ENCODE results near the gene SHFL.

Gene SHFL

GRCh38 chr19:10124429-10124828, 38.3 kb downstream of the SHFL start:
- no peak overlapping the region for H3K27ac ChIP-seq (ENCODE audit: low read depth, low read length)
- peaks cover 0 to 4% (median 4%) of the 10 kb centered on the region in 5 donors for H3K36me3 ChIP-seq (ENCODE audit: control insufficient read depth in 5 of 5, insufficient read depth in 5 of 5, low read length in 5 of 5)
- H3K4me3 ChIP-seq (ENCODE audit: low read depth in 1 of 5, low read length in 5 of 5), result no peak overlapping the region
- H3K9ac ChIP-seq (ENCODE audit: low read length in 5 of 5), result no peak overlapping the region
- H3K9me3 ChIP-seq (ENCODE audit: control insufficient read depth in 5 of 5, low read length in 5 of 5), result no peaks in the 10 kb centered on the region
- H3K4me1 ChIP-seq (ENCODE audit: control insufficient read depth in 5 of 5, insufficient read depth in 5 of 5, low read length in 5 of 5), result peaks cover 0 to 14% (median 9%) of the 10 kb centered on the region in 5 donors
- H3K27me3 ChIP-seq (ENCODE audit: control insufficient read depth in 5 of 5, insufficient read depth in 4 of 5, low read length in 5 of 5), result no peaks in the 10 kb centered on the region

- Histone ChIP-seq H3K4me1 (ENCODE audit: control insufficient read depth in 5 of 5, insufficient read depth in 5 of 5, low read length in 5 of 5) (no peaks in the 10 kb centered on the region), H3K9me3 (ENCODE audit: control insufficient read depth in 5 of 5, low read length in 5 of 5) (no peaks in the 10 kb centered on the region), H3K4me3 (ENCODE audit: low read depth in 1 of 5, low read length in 5 of 5) (no peak overlapping the region), H3K27me3 (ENCODE audit: control insufficient read depth in 5 of 5, insufficient read depth in 4 of 5, low read length in 5 of 5) (no peaks in the 10 kb centered on the region), H3K27ac (ENCODE audit: low read depth, low read length) (no peak overlapping the region), H3K36me3 (ENCODE audit: control insufficient read depth in 5 of 5, insufficient read depth in 5 of 5, low read length in 5 of 5) (peaks cover 0 to 12% (median 4%) of the 10 kb centered on the region in 5 donors), H3K9ac (ENCODE audit: low read length in 5 of 5) (no peak overlapping the region)
These were observed 40.1 kb downstream of the SHFL start for GRCh38 chr19:10126213-10126639.

- Histone ChIP-seq H3K4me3 (ENCODE audit: low read depth in 1 of 5, low read length in 5 of 5) (no peak overlapping the region), H3K9ac (ENCODE audit: low read length in 5 of 5) (no peak overlapping the region), H3K27ac (ENCODE audit: low read depth, low read length) (no peak overlapping the region), H3K27me3 (ENCODE audit: control insufficient read depth in 5 of 5, insufficient read depth in 4 of 5, low read length in 5 of 5) (no peaks in the 10 kb centered on the region), H3K4me1 (ENCODE audit: control insufficient read depth in 5 of 5, insufficient read depth in 5 of 5, low read length in 5 of 5) (peaks cover 0 to 5% (median 0%) of the 10 kb centered on the region in 5 donors), H3K9me3 (ENCODE audit: control insufficient read depth in 5 of 5, low read length in 5 of 5) (no peaks in the 10 kb centered on the region), H3K36me3 (ENCODE audit: control insufficient read depth in 5 of 5, insufficient read depth in 5 of 5, low read length in 5 of 5) (peaks cover 0 to 72% (median 52%) of the 10 kb centered on the region in 5 donors)
These were observed 46.8 kb downstream of the SHFL start for GRCh38 chr19:10132905-10133304.

- peaks cover 0 to 75% (median 55%) of the 10 kb centered on the region in 5 donors for H3K36me3 ChIP-seq (ENCODE audit: control insufficient read depth in 5 of 5, insufficient read depth in 5 of 5, low read length in 5 of 5)
- peaks cover 0 to 5% (median 0%) of the 10 kb centered on the region in 5 donors for H3K4me1 ChIP-seq (ENCODE audit: control insufficient read depth in 5 of 5, insufficient read depth in 5 of 5, low read length in 5 of 5)
- H3K27ac ChIP-seq (ENCODE audit: low read depth, low read length), result no peak overlapping the region
- H3K9me3 ChIP-seq (ENCODE audit: control insufficient read depth in 5 of 5, low read length in 5 of 5), result no peaks in the 10 kb centered on the region
- no peak overlapping the region for H3K4me3 ChIP-seq (ENCODE audit: low read depth in 1 of 5, low read length in 5 of 5)
- no peaks in the 10 kb centered on the region for H3K27me3 ChIP-seq (ENCODE audit: control insufficient read depth in 5 of 5, insufficient read depth in 4 of 5, low read length in 5 of 5)
- no peak overlapping the region for H3K9ac ChIP-seq (ENCODE audit: low read length in 5 of 5)
These were observed 47.5 kb downstream of the SHFL start for GRCh38 chr19:10133596-10133995.

GRCh38 chr19:10134040-10134439, 47.9 kb downstream of the SHFL start:
- peaks cover 0 to 79% (median 59%) of the 10 kb centered on the region in 5 donors for H3K36me3 ChIP-seq (ENCODE audit: control insufficient read depth in 5 of 5, insufficient read depth in 5 of 5, low read length in 5 of 5)
- no peaks in the 10 kb centered on the region for H3K27me3 ChIP-seq (ENCODE audit: control insufficient read depth in 5 of 5, insufficient read depth in 4 of 5, low read length in 5 of 5)
- H3K27ac ChIP-seq (ENCODE audit: low read depth, low read length), result no peak overlapping the region
- no peaks in the 10 kb centered on the region for H3K9me3 ChIP-seq (ENCODE audit: control insufficient read depth in 5 of 5, low read length in 5 of 5)
- H3K4me1 ChIP-seq (ENCODE audit: control insufficient read depth in 5 of 5, insufficient read depth in 5 of 5, low read length in 5 of 5), result peaks cover 0 to 5% (median 0%) of the 10 kb centered on the region in 5 donors
- H3K4me3 ChIP-seq (ENCODE audit: low read depth in 1 of 5, low read length in 5 of 5), result no peak overlapping the region
- H3K9ac ChIP-seq (ENCODE audit: low read length in 5 of 5), result no peak overlapping the region

- Histone ChIP-seq H3K36me3 (ENCODE audit: control insufficient read depth in 5 of 5, insufficient read depth in 5 of 5, low read length in 5 of 5) (peaks cover 0 to 92% (median 74%) of the 10 kb centered on the region in 5 donors), H3K9ac (ENCODE audit: low read length in 5 of 5) (no peak overlapping the region), H3K4me1 (ENCODE audit: control insufficient read depth in 5 of 5, insufficient read depth in 5 of 5, low read length in 5 of 5) (peaks cover 0 to 5% (median 0%) of the 10 kb centered on the region in 5 donors), H3K27me3 (ENCODE audit: control insufficient read depth in 5 of 5, insufficient read depth in 4 of 5, low read length in 5 of 5) (no peaks in the 10 kb centered on the region), H3K9me3 (ENCODE audit: control insufficient read depth in 5 of 5, low read length in 5 of 5) (no peaks in the 10 kb centered on the region), H3K4me3 (ENCODE audit: low read depth in 1 of 5, low read length in 5 of 5) (no peak overlapping the region), H3K27ac (ENCODE audit: low read depth, low read length) (no peak overlapping the region)
These were observed 49.6 kb downstream of the SHFL start for GRCh38 chr19:10135551-10136334.

- Histone ChIP-seq H3K9ac (ENCODE audit: low read length in 5 of 5) (no peak overlapping the region), H3K4me3 (ENCODE audit: low read depth in 1 of 5, low read length in 5 of 5) (no peak overlapping the region), H3K27ac (ENCODE audit: low read depth, low read length) (no peak overlapping the region), H3K4me1 (ENCODE audit: control insufficient read depth in 5 of 5, insufficient read depth in 5 of 5, low read length in 5 of 5) (peaks cover 0 to 5% (median 0%) of the 10 kb centered on the region in 5 donors), H3K9me3 (ENCODE audit: control insufficient read depth in 5 of 5, low read length in 5 of 5) (no peaks in the 10 kb centered on the region), H3K27me3 (ENCODE audit: control insufficient read depth in 5 of 5, insufficient read depth in 4 of 5, low read length in 5 of 5) (no peaks in the 10 kb centered on the region), H3K36me3 (ENCODE audit: control insufficient read depth in 5 of 5, insufficient read depth in 5 of 5, low read length in 5 of 5) (peaks cover 4 to 98% (median 85%) of the 10 kb centered on the region in 5 donors)
These were observed 50.8 kb downstream of the SHFL start for GRCh38 chr19:10136936-10137335.

GRCh38 chr19:10137751-10138682, 51.9 kb downstream of the SHFL start:
- peaks cover 4 to 99% (median 91%) of the 10 kb centered on the region in 5 donors for H3K36me3 ChIP-seq (ENCODE audit: control insufficient read depth in 5 of 5, insufficient read depth in 5 of 5, low read length in 5 of 5)
- no peak overlapping the region for H3K9ac ChIP-seq (ENCODE audit: low read length in 5 of 5)

GRCh38 chr19:10138879-10139795, 53.0 kb downstream of the SHFL start:
- Histone ChIP-seq H3K9ac (ENCODE audit: low read length in 5 of 5) (no peak overlapping the region), H3K36me3 (ENCODE audit: control insufficient read depth in 5 of 5, insufficient read depth in 5 of 5, low read length in 5 of 5) (peaks cover 4 to 99% (median 90%) of the 10 kb centered on the region in 5 donors), H3K27me3 (ENCODE audit: control insufficient read depth in 5 of 5, insufficient read depth in 4 of 5, low read length in 5 of 5) (no peaks in the 10 kb centered on the region), H3K27ac (ENCODE audit: low read depth, low read length) (no peak overlapping the region), H3K4me1 (ENCODE audit: control insufficient read depth in 5 of 5, insufficient read depth in 5 of 5, low read length in 5 of 5) (peaks cover 0 to 5% (median 0%) of the 10 kb centered on the region in 5 donors), H3K4me3 (ENCODE audit: low read depth in 1 of 5, low read length in 5 of 5) (no peak overlapping the region), H3K9me3 (ENCODE audit: control insufficient read depth in 5 of 5, low read length in 5 of 5) (no peaks in the 10 kb centered on the region)

More at GRCh38 chr19:10137751-10138682, 51.9 kb downstream of the SHFL start:
- H3K4me3 ChIP-seq (ENCODE audit: low read depth in 1 of 5, low read length in 5 of 5), result no peak overlapping the region
- H3K4me1 ChIP-seq (ENCODE audit: control insufficient read depth in 5 of 5, insufficient read depth in 5 of 5, low read length in 5 of 5), result peaks cover 0 to 5% (median 0%) of the 10 kb centered on the region in 5 donors
- H3K27ac ChIP-seq (ENCODE audit: low read depth, low read length), result no peak overlapping the region
- no peaks in the 10 kb centered on the region for H3K9me3 ChIP-seq (ENCODE audit: control insufficient read depth in 5 of 5, low read length in 5 of 5)
- no peaks in the 10 kb centered on the region for H3K27me3 ChIP-seq (ENCODE audit: control insufficient read depth in 5 of 5, insufficient read depth in 4 of 5, low read length in 5 of 5)

All from subcutaneous abdominal adipose tissue (tissue), 5 donors.